GM06990 (cell line): ENCODE measurements around the gene SLC9A9.

Source experiments
- DNase-seq: peaks from one replicate; pipeline ENCODE4 v3.0.0-alpha.2; 2011; ENCODE audit not compliant: insufficient read length; ENCODE audit errors: extremely low read depth
- H3K27me3 ChIP-seq: replicated peaks from 2 replicates; pipeline ENCODE4 v1.6.0; 2011; ENCODE audit warnings: low read length; ENCODE audit not compliant: control insufficient read depth, insufficient read depth
- H3K36me3 ChIP-seq: 2 replicates; pipeline ENCODE4 v1.5.1; 2011; ENCODE audit warnings: low read length; ENCODE audit not compliant: control insufficient read depth, insufficient read depth
- H3K4me3 ChIP-seq: replicated peaks from 2 replicates; pipeline ENCODE4 v1.5.1; 2011; ENCODE audit warnings: low read depth, mild to moderate bottlenecking, control low read depth, low read length
- CTCF ChIP-seq: IDR thresholded peaks from 2 replicates; pipeline ENCODE4 v1.5.1; 2011; ENCODE audit warnings: low read length, control low read depth, mild to moderate bottlenecking, inconsistent platforms; ENCODE audit not compliant: insufficient read depth, poor library complexity, severe bottlenecking

SLC9A9 gene

GRCh38 chr3:143362115-143362991 lies 485.9 kb downstream of the SLC9A9 start:
- DNase-seq = no peak
- Histone ChIP-seq H3K36me3 (no peaks in the 10 kb centered on the region), H3K27me3 (no peaks in the 10 kb centered on the region), H3K4me3 (no peak overlapping the region)
- no peak for TF ChIP-seq CTCF

DNA sequence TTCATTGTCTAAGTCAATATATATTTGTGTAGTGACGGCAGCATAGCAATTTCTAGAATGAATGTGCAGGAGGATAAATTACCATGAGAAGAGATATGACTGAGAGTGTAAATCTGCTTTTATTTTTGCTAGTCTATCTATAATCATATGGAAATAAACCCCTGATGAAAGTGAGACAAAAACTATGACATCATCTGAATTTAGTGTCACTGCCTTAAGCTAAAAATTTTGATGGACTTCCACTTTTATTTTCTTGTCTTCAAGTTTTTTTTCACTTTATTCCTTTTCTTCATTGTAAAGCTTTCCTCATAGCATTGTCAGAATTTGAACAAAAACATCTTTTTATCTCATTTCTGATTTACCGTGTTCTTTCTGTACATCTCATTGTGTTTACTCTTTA lies 486.7 kb downstream of the SLC9A9 start:
- TF ChIP-seq CTCF = no peak
- DNase-seq = no peak
- Histone ChIP-seq H3K4me3 (no peak overlapping the region), H3K36me3 (no peaks in the 10 kb centered on the region), H3K27me3 (no peaks in the 10 kb centered on the region)

GRCh38 chr3:143360244-143360643 lies 488.0 kb downstream of the SLC9A9 start:
- Histone ChIP-seq H3K36me3 (no peaks in the 10 kb centered on the region), H3K27me3 (no peaks in the 10 kb centered on the region), H3K4me3 (no peak overlapping the region)
- DNase-seq = no peak
- no peak for TF ChIP-seq CTCF

DNA sequence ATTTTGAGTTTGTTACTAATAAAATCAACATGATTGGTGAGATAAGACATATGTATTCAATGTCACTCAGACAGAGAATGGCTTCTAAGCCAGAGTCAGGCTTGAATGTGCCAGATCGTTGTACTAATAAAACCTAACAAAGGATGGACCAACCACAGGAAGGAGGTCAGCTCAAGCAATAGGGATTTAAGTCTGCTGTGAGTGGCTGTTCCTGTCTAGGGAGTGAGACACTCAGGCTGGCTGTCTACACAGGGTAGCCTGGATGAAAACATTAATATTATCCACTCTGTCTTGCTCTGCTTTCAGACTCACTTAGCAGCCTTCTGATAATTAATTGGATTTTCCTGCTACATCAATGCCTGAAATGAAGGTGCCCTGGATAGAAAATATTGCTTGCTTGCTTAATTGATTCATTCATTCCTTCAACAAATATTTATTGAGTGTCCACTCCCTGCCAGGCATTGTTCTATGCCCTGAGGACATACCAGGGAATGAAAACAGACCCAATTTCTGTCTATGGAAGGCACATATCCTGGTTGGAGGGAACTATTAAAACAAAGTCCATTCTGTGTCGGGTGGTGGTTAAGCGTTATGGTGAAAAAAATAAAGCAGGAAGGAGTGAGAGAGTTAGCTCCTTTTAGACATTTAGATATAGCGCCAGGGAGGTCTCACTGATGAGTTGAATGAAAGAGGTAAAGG lies 489.3 kb downstream of the SLC9A9 start:
- no peak for DNase-seq
- Histone ChIP-seq H3K27me3 (no peaks in the 10 kb centered on the region), H3K4me3 (no peak overlapping the region), H3K36me3 (no peaks in the 10 kb centered on the region)
- TF ChIP-seq CTCF = no peak

DNA sequence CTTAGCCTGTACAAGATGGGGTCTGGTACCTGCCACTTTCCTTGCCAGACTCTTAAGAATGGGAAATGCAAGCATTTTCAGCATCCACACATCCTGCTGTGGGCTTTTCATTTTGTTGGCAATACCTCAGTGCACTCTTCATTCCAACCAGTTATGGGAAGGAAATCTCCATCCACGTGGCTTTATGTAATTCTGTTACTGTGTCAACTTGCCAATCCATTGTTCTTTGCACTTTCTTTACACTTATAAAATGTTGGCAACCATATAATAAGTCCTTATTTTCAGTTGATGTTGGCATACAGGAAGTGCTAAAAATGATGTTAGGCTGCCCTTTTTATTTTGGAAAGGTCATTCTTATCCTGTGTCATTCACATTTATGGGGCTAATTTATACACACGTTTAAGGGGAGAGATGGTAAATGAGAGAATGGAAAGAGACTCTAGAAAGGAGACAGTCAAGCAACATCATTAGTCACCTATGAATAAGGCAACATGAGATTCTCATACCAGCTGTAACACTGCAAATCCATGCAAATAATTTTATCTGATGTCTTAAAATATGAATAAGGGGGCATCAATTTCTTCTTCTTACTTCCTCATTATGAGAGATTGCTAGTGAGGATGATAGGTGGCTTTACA lies 490.0 kb downstream of the SLC9A9 start:
- no peak for TF ChIP-seq CTCF
- Histone ChIP-seq H3K27me3 (no peaks in the 10 kb centered on the region), H3K4me3 (no peak overlapping the region), H3K36me3 (no peaks in the 10 kb centered on the region)
- no peak for DNase-seq
